IMR-90 (cell line): ENCODE results near the gene LDLRAD1. TPM values are rescaled to one million over a fixed set of nuclear protein-coding genes. Genes with fewer than 3 reads are reported as not detected.

Source experiments
- ATAC-seq: fragments of 200-7000 bp; cut with Tn5 transposase; 2 replicates; pipeline ENCODE4 v1.9.1; 2020; ENCODE audit warnings: low read depth, mild to moderate bottlenecking, moderate library complexity
- BruUV-seq: library from RNA; stranded (reverse); fragments of 400-500 nt; replicated peaks from 2 replicates; lab custom pipeline; 2021; lab: Mats Ljungman, UMichigan
- CTCF ChIA-PET: fragments of 300-600 bp; formaldehyde crosslinking; extraction: SDS; loops from one replicate; lab custom pipeline; 2021; ENCODE audit warnings: antibody characterized with exemption; lab: Yijun Ruan, JAX
- POLR2A ChIA-PET: fragments of 300-600 bp; sonication (Branson Sonifier 250); formaldehyde crosslinking; loops from one replicate; lab custom pipeline; 2022; ENCODE audit warnings: antibody characterized with exemption; ENCODE audit not compliant: unreplicated experiment; lab: Charles Lee
- DNase-seq: peaks from one replicate; pipeline ENCODE4 v3.0.0; 2013
- H2AFZ ChIP-seq: replicated peaks from 2 replicates; pipeline ENCODE3; 2013; ENCODE audit warnings: low read length, mild to moderate bottlenecking; ENCODE audit not compliant: poor library complexity
- H2AK5ac ChIP-seq: 2 replicates; pipeline ENCODE4 v1.6.1; 2013; ENCODE audit warnings: low read depth, low read length, inconsistent platforms
- H2AK9ac ChIP-seq: replicated peaks from 2 replicates; pipeline ENCODE3; 2013; ENCODE audit warnings: mild to moderate bottlenecking, low read depth, low read length, moderate library complexity; ENCODE audit not compliant: poor library complexity
- H2BK120ac ChIP-seq: 2 replicates; pipeline ENCODE4 v1.6.1; 2013; ENCODE audit warnings: low read depth, low read length, inconsistent platforms
- H2BK15ac ChIP-seq: 3 replicates; pipeline ENCODE4 v1.6.1; 2013; ENCODE audit warnings: low read depth, low read length, inconsistent platforms
- H2BK20ac ChIP-seq: 2 replicates; pipeline ENCODE4 v1.6.1; 2013; ENCODE audit warnings: low read depth, mild to moderate bottlenecking, inconsistent platforms, low read length, moderate library complexity
- H2BK5ac ChIP-seq: 2 replicates; pipeline ENCODE4 v1.6.1; 2013; ENCODE audit warnings: mild to moderate bottlenecking, low read depth, low read length, inconsistent platforms; ENCODE audit not compliant: poor library complexity, severe bottlenecking
- H3K14ac ChIP-seq: replicated peaks from 2 replicates; pipeline ENCODE4 v1.6.1; 2013; ENCODE audit warnings: low read depth, low read length, inconsistent platforms
- H3K18ac ChIP-seq: 2 replicates; pipeline ENCODE4 v1.6.1; 2013; ENCODE audit warnings: low read depth, low read length, control low read depth
- H3K23ac ChIP-seq: 2 replicates; pipeline ENCODE4 v1.6.1; 2013; ENCODE audit warnings: low read depth, low read length, inconsistent platforms
- H3K27ac ChIP-seq: 2 replicates; pipeline ENCODE4 v1.5.1; 2013; ENCODE audit warnings: mild to moderate bottlenecking, control low read depth, low read length; ENCODE audit not compliant: insufficient read depth
- H3K27me3 ChIP-seq: 2 replicates; pipeline ENCODE4 v1.6.1; 2013; ENCODE audit warnings: low read length; ENCODE audit not compliant: control insufficient read depth, insufficient read depth
- H3K36me3 ChIP-seq: 2 replicates; pipeline ENCODE4 v1.6.1; 2013; ENCODE audit warnings: low read length, mixed read lengths; ENCODE audit not compliant: control insufficient read depth, insufficient read depth
- H3K4ac ChIP-seq: 2 replicates; pipeline ENCODE4 v1.6.1; 2013; ENCODE audit warnings: low read depth, low read length, inconsistent platforms
- H3K4me1 ChIP-seq: 2 replicates; pipeline ENCODE4 v1.6.1; 2013; ENCODE audit warnings: low read length, mixed read lengths; ENCODE audit not compliant: control insufficient read depth, insufficient read depth
- H3K4me2 ChIP-seq: 2 replicates; pipeline ENCODE4 v1.6.1; 2013; ENCODE audit warnings: low read depth, mild to moderate bottlenecking, control low read depth, low read length, moderate library complexity
- H3K4me3 ChIP-seq: 2 replicates; pipeline ENCODE4 v1.5.1; 2013; ENCODE audit warnings: low read depth, mild to moderate bottlenecking, control low read depth, low read length, moderate library complexity; ENCODE audit not compliant: insufficient read depth
- H3K56ac ChIP-seq: 2 replicates; pipeline ENCODE4 v1.6.1; 2013; ENCODE audit warnings: low read length, inconsistent platforms; ENCODE audit not compliant: insufficient read depth; ENCODE audit errors: extremely low read depth
- H3K79me1 ChIP-seq, 2 experiments: 2 replicates each; pipeline ENCODE4 v1.6.1; 2013; ENCODE audit warnings: low read length in 2 of 2, inconsistent platforms in 1 of 2, low read depth in 1 of 2
- H3K9ac ChIP-seq: 2 replicates; pipeline ENCODE4 v1.6.1; 2013; ENCODE audit warnings: low read depth, low read length, control low read depth
- H3K9me1 ChIP-seq: 2 replicates; pipeline ENCODE4 v1.6.1; 2013; ENCODE audit warnings: low read length, inconsistent platforms; ENCODE audit not compliant: insufficient read depth
- H3K9me3 ChIP-seq: 2 replicates; pipeline ENCODE4 v1.6.1; 2013; ENCODE audit warnings: low read length; ENCODE audit not compliant: control insufficient read depth, insufficient read depth
- H4K20me1 ChIP-seq: 2 replicates; pipeline ENCODE4 v1.6.1; 2013; ENCODE audit warnings: low read length, inconsistent platforms; ENCODE audit not compliant: insufficient read depth
- H4K5ac ChIP-seq: 2 replicates; pipeline ENCODE4 v1.6.1; 2013; ENCODE audit warnings: mild to moderate bottlenecking, low read depth, low read length, control low read depth
- H4K8ac ChIP-seq, 2 experiments: 2 replicates each; pipeline ENCODE4 v1.6.1; 2013; ENCODE audit warnings: low read depth in 2 of 2, low read length in 2 of 2, control low read depth in 1 of 2, inconsistent platforms in 1 of 2
- H4K91ac ChIP-seq: 2 replicates; pipeline ENCODE4 v1.6.1; 2013; ENCODE audit warnings: low read depth, low read length, inconsistent platforms; ENCODE audit not compliant: insufficient read depth
- MAFK ChIP-seq: IDR thresholded peaks from 2 replicates; pipeline ENCODE4 v1.6.1; 2012; ENCODE audit warnings: low read depth, low read length, improper control_type of control experiment
- RAD21 ChIP-seq: IDR thresholded peaks from 2 replicates; pipeline ENCODE4 v1.6.1; 2012; ENCODE audit warnings: low read length, improper control_type of control experiment
- SMC3 ChIP-seq: fragments of 150-350 bp; IDR thresholded peaks from 2 replicates; pipeline ENCODE4 v1.6.1; 2016; ENCODE audit warnings: low read depth, mild to moderate bottlenecking, antibody characterized with exemption, low read length, moderate library complexity
- dilution Hi-C: fragments of 300-500 bp; cut with HindIII; formaldehyde crosslinking; loops from one replicate; pipeline ENCODE4 v1.14.3; 2018; ENCODE audit warnings: low sequenced_read_pairs; ENCODE audit not compliant: unreplicated experiment
- in situ Hi-C: fragments of 300-500 bp; cut with MboI; formaldehyde crosslinking; loops from 3 replicates; pipeline ENCODE4 v1.14.3; 2019; ENCODE audit warnings: low sequenced_read_pairs, inconsistent platforms, mixed read lengths
- intact Hi-C: fragments of 100-400 bp; cut with micrococcal nuclease; formaldehyde crosslinking; loops from 2 replicates; pipeline ENCODE4 v1.10.0; 2022
- microRNA-seq, 2 experiments: library from miRNA; stranded (forward) in 1 of 2; unstranded in 1 of 2; fragments of 10-50 nt in 1 of 2; fragments of <30 nt in 1 of 2; gene quantifications in 1 of 2; microRNA quantifications in 1 of 2; one replicate each; pipeline versions ENCODE3 to v1.1.0; 2013 to 2020; ENCODE audit not compliant: insufficient read depth in 1 of 2, insufficient read length in 1 of 2, unreplicated experiment in 1 of 2
- polyA plus RNA-seq, 3 experiments: library from polyadenylated mRNA; depleted of rRNA; stranded (reverse); fragments of >200 nt; gene quantifications; 2 replicates each; pipeline ENCODE4 v1.2.3, GENCODE V29; 2012; ENCODE audit warnings: low replicate concordance in 1 of 3
- total RNA-seq: library from RNA; depleted of rRNA; stranded (reverse); fragments of >200 nt; gene quantifications from 2 replicates; pipeline ENCODE4 v1.2.3, GENCODE V29; 2012; rRNA removed
- TF ChIP-seq, protein P1 (sequence below): conservative IDR thresholded peaks from 2 replicates; pipeline ENCODE4 v1.5.1; 2012; ENCODE audit warnings: mild to moderate bottlenecking, low read depth, low read length, improper control_type of control experiment

LDLRAD1 gene
- total and polyA plus RNA-seq, 2 of the 4 experiments (the other 2 are of a cell fraction), result not detected

DNA sequence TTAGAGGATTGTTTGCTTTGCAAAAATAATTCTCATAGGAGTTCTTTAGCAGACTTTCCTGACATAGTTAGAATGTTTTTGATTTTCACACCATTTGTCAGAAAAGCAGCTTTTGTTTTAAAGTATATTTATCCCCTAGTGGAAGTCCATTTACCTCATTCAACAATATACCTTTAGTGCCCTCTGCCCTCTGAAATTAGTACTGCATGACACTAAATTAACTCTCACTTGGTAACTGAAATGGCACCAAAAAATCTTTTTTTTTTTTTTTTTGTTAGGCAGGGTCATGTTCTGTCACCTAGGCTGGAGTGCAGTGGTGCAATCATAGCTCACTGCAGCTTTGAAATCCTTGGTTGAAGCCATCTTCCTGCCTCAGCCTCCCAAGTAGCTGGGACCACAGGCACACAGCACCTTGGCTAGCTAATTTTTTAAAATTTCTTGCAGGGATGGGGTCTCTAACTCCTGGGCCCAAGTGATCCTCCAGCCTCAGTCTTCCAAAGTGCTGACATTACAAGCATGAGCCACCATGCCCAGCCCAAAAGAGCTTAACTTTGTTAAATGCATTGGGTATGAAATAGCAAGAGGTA, 58.2 kb downstream of the LDLRAD1 start:
- Histone ChIP-seq H2BK120ac (no peak overlapping the region), H2BK15ac (no peak overlapping the region), H3K27me3 (no peaks in the 10 kb centered on the region), H3K4me2 (no peak overlapping the region), H4K20me1 (no peaks in the 10 kb centered on the region; the same call in 1 of the 2 replicates), H3K9ac (no peak overlapping the region), H3K79me1 (peaks cover 32 to 45% of the 10 kb centered on the region in 2 experiments), H3K56ac (no peak overlapping the region), H3K9me3 (no peaks in the 10 kb centered on the region), H3K36me3 (peaks cover 42% of the 10 kb centered on the region), H4K5ac (no peak overlapping the region), H3K4ac (no peak overlapping the region), H3K27ac (no peak overlapping the region), H2AK5ac (no peak overlapping the region), H3K18ac (no peak overlapping the region), H3K4me1 (peaks cover 16% of the 10 kb centered on the region), H3K14ac (no peak overlapping the region), H2BK20ac (no peak overlapping the region), H4K91ac (no peak overlapping the region), H2AK9ac (no peak overlapping the region), H2AFZ (no peak overlapping the region), H3K23ac (no peak overlapping the region; the same call in 1 of the 2 replicates), H3K9me1 (peaks cover 8% of the 10 kb centered on the region), H3K4me3 (no peak overlapping the region), H2BK5ac (no peak overlapping the region), H4K8ac (no peak overlapping the region)
- intact Hi-C loops (no loop called here), in situ Hi-C loops (no loop called here), dilution Hi-C loops (no loop called here)
- TF ChIP-seq SMC3 (peak; percentile 43), RAD21 (peak; percentile 53), MAFK (no peak)
- TF ChIP-seq, protein P1, sequence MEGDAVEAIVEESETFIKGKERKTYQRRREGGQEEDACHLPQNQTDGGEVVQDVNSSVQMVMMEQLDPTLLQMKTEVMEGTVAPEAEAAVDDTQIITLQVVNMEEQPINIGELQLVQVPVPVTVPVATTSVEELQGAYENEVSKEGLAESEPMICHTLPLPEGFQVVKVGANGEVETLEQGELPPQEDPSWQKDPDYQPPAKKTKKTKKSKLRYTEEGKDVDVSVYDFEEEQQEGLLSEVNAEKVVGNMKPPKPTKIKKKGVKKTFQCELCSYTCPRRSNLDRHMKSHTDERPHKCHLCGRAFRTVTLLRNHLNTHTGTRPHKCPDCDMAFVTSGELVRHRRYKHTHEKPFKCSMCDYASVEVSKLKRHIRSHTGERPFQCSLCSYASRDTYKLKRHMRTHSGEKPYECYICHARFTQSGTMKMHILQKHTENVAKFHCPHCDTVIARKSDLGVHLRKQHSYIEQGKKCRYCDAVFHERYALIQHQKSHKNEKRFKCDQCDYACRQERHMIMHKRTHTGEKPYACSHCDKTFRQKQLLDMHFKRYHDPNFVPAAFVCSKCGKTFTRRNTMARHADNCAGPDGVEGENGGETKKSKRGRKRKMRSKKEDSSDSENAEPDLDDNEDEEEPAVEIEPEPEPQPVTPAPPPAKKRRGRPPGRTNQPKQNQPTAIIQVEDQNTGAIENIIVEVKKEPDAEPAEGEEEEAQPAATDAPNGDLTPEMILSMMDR, result peak; percentile 49
- ATAC-seq (no peak), DNase-seq (no peak)
- no TSS peak for BruUV-seq
- CTCF ChIA-PET, result interaction anchor here (0.6 to 2.2 kb wide), 11 partner anchors 12 to 976 kb away, joined by 3 to 8 read pairs (median 3); partner anchors contain the start of gene IFT25
- POLR2A ChIA-PET, result interaction anchor here (0.6 kb wide), 1 partner anchor 613 kb away, joined by 4 read pairs; no protein-coding TSS in a partner anchor

Small RNA genes within 50 kb of the gene (microRNA-seq; reads per million reads assigned to microRNA genes)
- not detected for gene MIR4781 (ENCODE audit: unreplicated experiment)

Other genes starting within 250 kb of the LDLRAD1 start
- gene NDC1, start 179.9 kb downstream of the LDLRAD1 start, total RNA-seq, result 33.9 and 45.3 TPM in 2 replicates
- 9.6 and 11.8 TPM in 2 replicates for gene NDC1, start 179.9 kb downstream of the LDLRAD1 start, polyA plus RNA-seq (2012; rRNA removed)
- gene YIPF1, start 128.4 kb downstream of the LDLRAD1 start, total RNA-seq, result 28.9 and 35.3 TPM in 2 replicates
- gene YIPF1, start 128.4 kb downstream of the LDLRAD1 start, polyA plus RNA-seq (2012; rRNA removed), result 22.2 and 23.7 TPM in 2 replicates
- gene DIO1, start 124.0 kb downstream of the LDLRAD1 start, total RNA-seq, result not detected in 2 replicates
- gene DIO1, start 124.0 kb downstream of the LDLRAD1 start, polyA plus RNA-seq (2012; rRNA removed), result not detected in 2 replicates
- gene IFT25, start 72.5 kb downstream of the LDLRAD1 start, total RNA-seq, result 9.1 and 30.0 TPM in 2 replicates
- gene IFT25, start 72.5 kb downstream of the LDLRAD1 start, polyA plus RNA-seq (2012; rRNA removed), result 32.4 and 38.0 TPM in 2 replicates
- gene LRRC42, start 71.8 kb downstream of the LDLRAD1 start, total RNA-seq, result 33.3 and 47.5 TPM in 2 replicates
- gene LRRC42, start 71.8 kb downstream of the LDLRAD1 start, polyA plus RNA-seq (2012; rRNA removed), result 38.6 and 39.9 TPM in 2 replicates
- gene TMEM59, start 35.0 kb upstream of the LDLRAD1 start, total RNA-seq, result 199 and 241 TPM in 2 replicates
- gene TMEM59, start 35.0 kb upstream of the LDLRAD1 start, polyA plus RNA-seq (2012; rRNA removed), result 226 and 239 TPM in 2 replicates
- gene TCEANC2, start 35.4 kb upstream of the LDLRAD1 start, total RNA-seq, result 3.1 and 3.2 TPM in 2 replicates
- 2.4 TPM in 2 replicates for gene TCEANC2, start 35.4 kb upstream of the LDLRAD1 start, polyA plus RNA-seq (2012; rRNA removed)
- not detected in 2 replicates for gene CDCP2, start 134.8 kb upstream of the LDLRAD1 start, total RNA-seq
- not detected in 2 replicates for gene CDCP2, start 134.8 kb upstream of the LDLRAD1 start, polyA plus RNA-seq (2012; rRNA removed)
- gene CYB5RL, start 181.8 kb upstream of the LDLRAD1 start, total RNA-seq, result 3.3 and 3.8 TPM in 2 replicates
- gene CYB5RL, start 181.8 kb upstream of the LDLRAD1 start, polyA plus RNA-seq (2012; rRNA removed), result 4.1 and 4.3 TPM in 2 replicates
- 111 and 132 TPM in 2 replicates for gene MRPL37, start 182.0 kb upstream of the LDLRAD1 start, total RNA-seq
- 36.5 and 42.8 TPM in 2 replicates for gene MRPL37, start 182.0 kb upstream of the LDLRAD1 start, polyA plus RNA-seq (2012; rRNA removed)